Liver (tissue), 9 donors: ENCODE data around the gene TCEAL5. TPM values are rescaled to one million over a fixed set of nuclear protein-coding genes. Genes with fewer than 3 reads are reported as not detected.

Experiments used
- DNase-seq: peaks from one replicate; pipeline ENCODE4 v3.0.0-alpha.2; 2017; ENCODE audit warnings: low spot score
- H3K27ac ChIP-seq, 2 donors: one replicate each; pipeline ENCODE4 v1.7.0; 2013; ENCODE audit warnings: inconsistent platforms in 2 of 2, low read length in 2 of 2, control low read depth in 1 of 2, low read depth in 1 of 2, mild to moderate bottlenecking in 1 of 2
- H3K27me3 ChIP-seq, 4 donors: one replicate each; pipeline versions ENCODE4 v1.6.1 to v1.7.0; 2013; ENCODE audit warnings: low read length in 3 of 4, inconsistent platforms in 1 of 4, mild to moderate bottlenecking in 1 of 4, moderate library complexity in 1 of 4; ENCODE audit not compliant: control insufficient read depth in 4 of 4, insufficient read depth in 4 of 4
- H3K36me3 ChIP-seq, 4 donors: one replicate each; pipeline versions ENCODE4 v1.6.1 to v1.7.0; 2013; ENCODE audit warnings: low read length in 3 of 4, mild to moderate bottlenecking in 3 of 4, low read depth in 1 of 4, moderate library complexity in 1 of 4; ENCODE audit not compliant: control insufficient read depth in 4 of 4, insufficient read depth in 3 of 4
- H3K4me1 ChIP-seq, 4 donors: one replicate each; pipeline versions ENCODE4 v1.6.1 to v1.7.0; 2013; ENCODE audit warnings: low read length in 3 of 4, mild to moderate bottlenecking in 3 of 4, moderate library complexity in 1 of 4; ENCODE audit not compliant: control insufficient read depth in 4 of 4, insufficient read depth in 4 of 4
- H3K4me3 ChIP-seq, 3 donors: one replicate each; pipeline versions ENCODE4 v1.6.1 to v1.7.0; 2013; ENCODE audit warnings: low read length in 3 of 3, control low read depth in 1 of 3, low read depth in 1 of 3, mild to moderate bottlenecking in 1 of 3
- H3K9ac ChIP-seq, 2 donors: one replicate each; pipeline ENCODE4 v1.7.0; 2013; ENCODE audit warnings: low read length in 2 of 2, mild to moderate bottlenecking in 2 of 2, moderate library complexity in 2 of 2, control low read depth in 1 of 2, low read depth in 1 of 2
- H3K9me3 ChIP-seq, 4 donors: one replicate each; pipeline versions ENCODE4 v1.6.1 to v1.7.0; 2013; ENCODE audit warnings: low read length in 3 of 4; ENCODE audit not compliant: control insufficient read depth in 4 of 4
- EGR1 ChIP-seq, 2 donors: IDR thresholded peaks; 2 replicates each; pipeline ENCODE4 v1.6.1; 2016 to 2018; ENCODE audit warnings: antibody characterized with exemption in 2 of 2, low read depth in 2 of 2
- FOXA1 ChIP-seq: IDR thresholded peaks from 2 replicates; pipeline ENCODE4 v1.6.1; 2016; ENCODE audit warnings: antibody characterized with exemption
- FOXA2 ChIP-seq: IDR thresholded peaks from 2 replicates; pipeline ENCODE4 v1.6.1; 2016; ENCODE audit warnings: antibody characterized with exemption
- GABPA ChIP-seq, 2 donors: IDR thresholded peaks in 1 of 2; conservative IDR thresholded peaks in 1 of 2; 2 replicates each; pipeline ENCODE4 v1.6.1; 2016; ENCODE audit warnings: antibody characterized with exemption in 2 of 2, mild to moderate bottlenecking in 1 of 2, moderate library complexity in 1 of 2
- HNF4A ChIP-seq, 2 donors: conservative IDR thresholded peaks; 2 replicates each; pipeline ENCODE4 v1.6.1; 2016; ENCODE audit warnings: antibody characterized with exemption in 2 of 2, mild to moderate bottlenecking in 2 of 2
- HNF4G ChIP-seq: IDR thresholded peaks from 2 replicates; pipeline ENCODE4 v1.6.1; 2016; ENCODE audit warnings: antibody characterized with exemption
- JUND ChIP-seq, 2 donors: IDR thresholded peaks; 2 replicates each; pipeline ENCODE4 v1.6.1; 2016; ENCODE audit warnings: antibody characterized with exemption in 2 of 2
- NR2F2 ChIP-seq: IDR thresholded peaks from 2 replicates; pipeline ENCODE4 v1.6.1; 2016; ENCODE audit warnings: antibody characterized with exemption
- RAD21 ChIP-seq, 2 donors: IDR thresholded peaks; 2 replicates each; pipeline ENCODE4 v1.6.1; 2016; ENCODE audit warnings: antibody characterized with exemption in 2 of 2, mild to moderate bottlenecking in 2 of 2
- RXRA ChIP-seq, 2 donors: IDR thresholded peaks; 2 replicates each; pipeline ENCODE4 v1.6.1; 2017 to 2018; ENCODE audit warnings: antibody characterized with exemption in 2 of 2, mild to moderate bottlenecking in 1 of 2
- SP1 ChIP-seq: IDR thresholded peaks from 2 replicates; pipeline ENCODE4 v1.6.1; 2018; ENCODE audit warnings: antibody characterized with exemption, mild to moderate bottlenecking
- TAF1 ChIP-seq: conservative IDR thresholded peaks from 2 replicates; pipeline ENCODE4 v1.6.1; 2016; ENCODE audit warnings: antibody characterized with exemption, mild to moderate bottlenecking
- YY1 ChIP-seq: IDR thresholded peaks from 2 replicates; pipeline ENCODE4 v1.6.1; 2016; ENCODE audit warnings: antibody characterized with exemption, mild to moderate bottlenecking
- WGBS: extraction: QIAGEN DNeasy Blood & Tissue Kit; methylation state at CpG from one replicate; pipeline ENCODE4 v1.1.7; 2013; 5-methylcytosine and 5-hydroxymethylcytosine counted together
- polyA plus RNA-seq, 2 donors: library from polyadenylated mRNA; stranded (reverse) in 1 of 2; unstranded in 1 of 2; fragments of 200-250 nt in 1 of 2; fragments of >200 nt in 1 of 2; fragmentation: Nextera tagmentation in 1 of 2; extraction: Ambion mirVana in 1 of 2; gene quantifications; one replicate each; pipeline versions ENCODE4 v1.2.1 to v1.2.3, GENCODE V29; 2013 to 2015
- total RNA-seq, 2 donors: library from RNA; depleted of rRNA; stranded (reverse); fragments of >200 nt; gene quantifications; one replicate each; pipeline ENCODE4 v1.2.3, GENCODE V29; 2014
- TF ChIP-seq, protein P1 (sequence below): IDR thresholded peaks from 2 replicates; pipeline ENCODE4 v1.6.1; 2016; ENCODE audit warnings: antibody characterized with exemption
- TF ChIP-seq, protein P2 (sequence below): IDR thresholded peaks from 2 replicates; pipeline ENCODE4 v1.6.1; 2016; ENCODE audit warnings: antibody characterized with exemption
- TF ChIP-seq, protein P3 (sequence below): fragments of 150-350 bp; IDR thresholded peaks from 2 replicates; pipeline ENCODE4 v1.5.1; 2017; ENCODE audit warnings: improper control_type of control experiment, low read depth, low read length; ENCODE audit not compliant: missing input control
- donor health status: healthy.
- donor health status: healthy.
- donor health status: healthy.
- donor health status: healthy.
- donor health status: healthy.

The TCEAL5 gene, protein sequence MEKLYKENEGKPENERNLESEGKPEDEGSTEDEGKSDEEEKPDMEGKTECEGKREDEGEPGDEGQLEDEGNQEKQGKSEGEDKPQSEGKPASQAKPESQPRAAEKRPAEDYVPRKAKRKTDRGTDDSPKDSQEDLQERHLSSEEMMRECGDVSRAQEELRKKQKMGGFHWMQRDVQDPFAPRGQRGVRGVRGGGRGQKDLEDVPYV
- under 1 TPM in 1 of 2 donors, not detected in 1; 0.89 TPM for total RNA-seq
- polyA plus RNA-seq, result not detected

DNA sequence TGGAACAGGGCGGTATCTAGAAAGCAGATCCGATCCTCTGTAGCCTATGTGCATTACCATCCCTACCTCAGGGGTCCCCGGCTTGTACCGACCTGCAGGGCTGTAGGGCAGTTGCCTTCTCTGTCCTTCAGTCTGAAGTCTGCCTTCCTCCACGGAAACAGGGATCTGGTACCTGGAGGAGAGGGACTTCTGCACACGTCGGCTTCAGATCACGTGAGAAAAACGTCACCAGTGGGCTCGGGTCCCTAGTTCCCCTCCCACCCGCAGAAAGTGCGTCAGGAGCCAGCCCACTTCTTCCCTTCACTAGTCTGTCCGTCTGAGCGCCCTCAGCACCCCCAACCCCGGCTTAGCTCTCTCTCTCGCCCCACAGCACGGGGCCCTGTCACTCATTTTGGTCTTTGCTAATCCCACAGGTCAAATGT lies at the start of gene TCEAL5:
TSS of gene TCEAL5 (minus strand) at position 170 of the 422 bp plus-strand sequence. CDS start 2,187 bp downstream, outside the sequence.
- peaks cover 0 to 15% (median 2%) of the 10 kb centered on the region in 4 donors for H3K27me3 ChIP-seq
- no peak within 1 kb of the TSS for H3K9ac ChIP-seq
- no peaks in the 10 kb centered on the region for H3K36me3 ChIP-seq
- H3K4me3 ChIP-seq, result no peak within 1 kb of the TSS
- peaks cover 0 to 4% (median 0%) of the 10 kb centered on the region in 4 donors for H3K9me3 ChIP-seq
- DNase-seq, result no peak
- H3K4me1 ChIP-seq, result no peaks in the 10 kb centered on the region
- WGBS, result 8% methylated on average over 17 of the region's 17 CpGs
- TF ChIP-seq, protein P1, sequence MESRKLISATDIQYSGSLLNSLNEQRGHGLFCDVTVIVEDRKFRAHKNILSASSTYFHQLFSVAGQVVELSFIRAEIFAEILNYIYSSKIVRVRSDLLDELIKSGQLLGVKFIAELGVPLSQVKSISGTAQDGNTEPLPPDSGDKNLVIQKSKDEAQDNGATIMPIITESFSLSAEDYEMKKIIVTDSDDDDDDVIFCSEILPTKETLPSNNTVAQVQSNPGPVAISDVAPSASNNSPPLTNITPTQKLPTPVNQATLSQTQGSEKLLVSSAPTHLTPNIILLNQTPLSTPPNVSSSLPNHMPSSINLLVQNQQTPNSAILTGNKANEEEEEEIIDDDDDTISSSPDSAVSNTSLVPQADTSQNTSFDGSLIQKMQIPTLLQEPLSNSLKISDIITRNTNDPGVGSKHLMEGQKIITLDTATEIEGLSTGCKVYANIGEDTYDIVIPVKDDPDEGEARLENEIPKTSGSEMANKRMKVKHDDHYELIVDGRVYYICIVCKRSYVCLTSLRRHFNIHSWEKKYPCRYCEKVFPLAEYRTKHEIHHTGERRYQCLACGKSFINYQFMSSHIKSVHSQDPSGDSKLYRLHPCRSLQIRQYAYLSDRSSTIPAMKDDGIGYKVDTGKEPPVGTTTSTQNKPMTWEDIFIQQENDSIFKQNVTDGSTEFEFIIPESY, result no peak
- TF ChIP-seq TAF1, result no peak
- TF ChIP-seq, protein P2, sequence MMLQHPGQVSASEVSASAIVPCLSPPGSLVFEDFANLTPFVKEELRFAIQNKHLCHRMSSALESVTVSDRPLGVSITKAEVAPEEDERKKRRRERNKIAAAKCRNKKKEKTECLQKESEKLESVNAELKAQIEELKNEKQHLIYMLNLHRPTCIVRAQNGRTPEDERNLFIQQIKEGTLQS, result no peak
- no peak for TF ChIP-seq YY1
- no peak for TF ChIP-seq RAD21 (IDR thresholded peaks at IDR 0.05)
- TF ChIP-seq FOXA2, result no peak
- no peak for TF ChIP-seq JUND (IDR thresholded peaks at IDR 0.05)
- no peak for TF ChIP-seq FOXA1
- TF ChIP-seq, protein P3, sequence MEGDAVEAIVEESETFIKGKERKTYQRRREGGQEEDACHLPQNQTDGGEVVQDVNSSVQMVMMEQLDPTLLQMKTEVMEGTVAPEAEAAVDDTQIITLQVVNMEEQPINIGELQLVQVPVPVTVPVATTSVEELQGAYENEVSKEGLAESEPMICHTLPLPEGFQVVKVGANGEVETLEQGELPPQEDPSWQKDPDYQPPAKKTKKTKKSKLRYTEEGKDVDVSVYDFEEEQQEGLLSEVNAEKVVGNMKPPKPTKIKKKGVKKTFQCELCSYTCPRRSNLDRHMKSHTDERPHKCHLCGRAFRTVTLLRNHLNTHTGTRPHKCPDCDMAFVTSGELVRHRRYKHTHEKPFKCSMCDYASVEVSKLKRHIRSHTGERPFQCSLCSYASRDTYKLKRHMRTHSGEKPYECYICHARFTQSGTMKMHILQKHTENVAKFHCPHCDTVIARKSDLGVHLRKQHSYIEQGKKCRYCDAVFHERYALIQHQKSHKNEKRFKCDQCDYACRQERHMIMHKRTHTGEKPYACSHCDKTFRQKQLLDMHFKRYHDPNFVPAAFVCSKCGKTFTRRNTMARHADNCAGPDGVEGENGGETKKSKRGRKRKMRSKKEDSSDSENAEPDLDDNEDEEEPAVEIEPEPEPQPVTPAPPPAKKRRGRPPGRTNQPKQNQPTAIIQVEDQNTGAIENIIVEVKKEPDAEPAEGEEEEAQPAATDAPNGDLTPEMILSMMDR, result no peak
- TF ChIP-seq GABPA (IDR thresholded peaks at IDR 0.05 in 1 of 2, conservative IDR thresholded peaks at IDR 0.05 in 1 of 2), result no peak
- no peak for TF ChIP-seq RXRA (IDR thresholded peaks at IDR 0.05)
- H3K27ac ChIP-seq, result no peak within 1 kb of the TSS

DNA sequence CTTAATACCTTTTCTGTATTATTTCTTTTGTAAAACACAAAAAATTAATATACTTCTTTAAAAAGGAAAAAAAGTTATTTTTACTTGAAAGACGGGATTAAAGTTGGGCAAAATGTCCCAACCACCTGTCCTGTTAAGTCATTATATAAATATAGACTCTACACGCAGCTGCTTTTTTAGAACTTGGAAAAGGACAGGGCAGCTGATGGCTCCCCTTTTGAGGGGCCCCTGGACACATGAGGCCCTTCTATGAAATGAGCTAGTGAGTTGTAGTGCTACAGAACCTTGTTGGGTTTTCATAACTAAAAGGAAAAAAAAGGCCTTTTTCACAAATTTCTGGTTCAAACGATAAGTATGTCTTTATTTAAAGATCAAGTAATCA lies 34.8 kb upstream of the TCEAL5 start:
- no peak overlapping the region for H3K4me3 ChIP-seq
- no peak for TF ChIP-seq HNF4G
- DNase-seq, result no peak
- no peaks in the 10 kb centered on the region for H3K9me3 ChIP-seq
- 76% methylated on average over 3 of the region's 3 CpGs for WGBS
- peaks cover 0 to 4% (median 0%) of the 10 kb centered on the region in 4 donors for H3K4me1 ChIP-seq
- no peaks in the 10 kb centered on the region for H3K27me3 ChIP-seq
- H3K27ac ChIP-seq, result no peak overlapping the region
- H3K36me3 ChIP-seq, result no peaks in the 10 kb centered on the region
- no peak overlapping the region for H3K9ac ChIP-seq

DNA sequence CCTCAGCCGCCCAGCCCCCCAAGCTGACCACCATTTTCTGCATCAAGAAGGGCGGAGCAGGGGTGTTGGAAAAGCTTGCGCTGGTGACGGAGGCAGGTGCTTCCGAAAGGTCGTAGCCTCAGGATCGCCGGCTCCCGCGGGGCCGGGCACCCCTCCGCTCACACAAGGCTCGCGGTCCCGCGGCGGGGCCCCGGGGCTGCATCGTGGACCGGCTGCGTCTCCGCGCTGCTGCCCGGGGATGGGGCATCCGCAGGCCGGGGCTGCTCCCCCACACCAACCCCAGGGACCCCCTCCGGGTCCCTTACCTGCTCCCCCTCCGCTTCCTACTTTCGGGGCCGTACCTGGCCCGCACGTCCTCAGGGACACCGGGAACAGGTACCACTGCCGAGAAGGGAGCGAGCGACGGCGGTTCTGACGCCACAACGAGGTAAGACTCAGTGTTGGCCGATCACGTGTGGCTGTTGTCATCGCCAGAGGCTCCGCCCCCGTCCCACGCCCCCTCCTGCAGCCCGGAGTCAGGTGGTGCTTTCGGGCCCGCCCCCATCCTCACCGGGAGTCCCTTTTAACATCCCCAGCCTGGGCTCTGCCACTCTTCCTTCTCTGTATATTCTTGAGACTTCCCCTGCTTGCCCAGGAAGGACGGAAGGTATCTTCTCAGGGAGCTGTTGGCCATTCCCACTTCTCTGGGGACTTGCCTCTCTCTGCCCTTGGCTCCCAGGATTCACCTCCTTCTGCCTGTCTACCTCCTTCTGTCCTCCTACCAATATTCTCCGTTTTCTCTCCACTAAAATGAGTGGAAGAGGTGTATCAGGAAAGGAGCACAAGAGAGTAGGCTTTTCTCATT lies 34.2 kb upstream of the TCEAL5 start, which contains the start of gene BEX2:
TSS of gene BEX2 (minus strand) at position 436 of the 844 bp plus-strand sequence. CDS start 1,014 bp downstream, outside the sequence.
- no peak within 1 kb of the TSS for H3K9ac ChIP-seq
- 4% methylated on average over 52 of the region's 52 CpGs for WGBS
- TF ChIP-seq RAD21 (IDR thresholded peaks at IDR 0.05) (no peak), FOXA1 (no peak), YY1 (no peak), HNF4A (conservative IDR thresholded peaks at IDR 0.05) (no peak), NR2F2 (no peak), EGR1 (IDR thresholded peaks at IDR 0.05; ENCODE audit: low read depth in 2 of 2) (no peak), TAF1 (no peak), GABPA (IDR thresholded peaks at IDR 0.05 in 1 of 2, conservative IDR thresholded peaks at IDR 0.05 in 1 of 2) (no peak), SP1 (no peak)
- TF ChIP-seq, protein P3, result no peak
- TF ChIP-seq, protein P2, result no peak
- TF ChIP-seq, protein P1, result no peak

More for the DNA sequence above, 34.2 kb upstream of the TCEAL5 start, which contains the start of gene BEX2:
- Histone ChIP-seq H3K4me1 (peaks cover 0 to 4% (median 0%) of the 10 kb centered on the region in 4 donors), H3K9me3 (no peaks in the 10 kb centered on the region), H3K4me3 (peak within 1 kb of the TSS in 2 of 3 donors; percentile 9 to 51), H3K27me3 (no peaks in the 10 kb centered on the region), H3K36me3 (no peaks in the 10 kb centered on the region), H3K27ac (no peak within 1 kb of the TSS)
- peak; percentile 66 for DNase-seq
